ENCODE measurements around the gene TWSG1. TPM values are rescaled to one million over a fixed set of nuclear protein-coding genes. Genes with fewer than 3 reads are reported as not detected.

TWSG1 gene
- total and polyA plus RNA-seq, 2 of the 13 experiments (the other 11 are each of a cell fraction or from before 2014, with no cell fraction given): 6.6 to 9.4 TPM

DNA sequence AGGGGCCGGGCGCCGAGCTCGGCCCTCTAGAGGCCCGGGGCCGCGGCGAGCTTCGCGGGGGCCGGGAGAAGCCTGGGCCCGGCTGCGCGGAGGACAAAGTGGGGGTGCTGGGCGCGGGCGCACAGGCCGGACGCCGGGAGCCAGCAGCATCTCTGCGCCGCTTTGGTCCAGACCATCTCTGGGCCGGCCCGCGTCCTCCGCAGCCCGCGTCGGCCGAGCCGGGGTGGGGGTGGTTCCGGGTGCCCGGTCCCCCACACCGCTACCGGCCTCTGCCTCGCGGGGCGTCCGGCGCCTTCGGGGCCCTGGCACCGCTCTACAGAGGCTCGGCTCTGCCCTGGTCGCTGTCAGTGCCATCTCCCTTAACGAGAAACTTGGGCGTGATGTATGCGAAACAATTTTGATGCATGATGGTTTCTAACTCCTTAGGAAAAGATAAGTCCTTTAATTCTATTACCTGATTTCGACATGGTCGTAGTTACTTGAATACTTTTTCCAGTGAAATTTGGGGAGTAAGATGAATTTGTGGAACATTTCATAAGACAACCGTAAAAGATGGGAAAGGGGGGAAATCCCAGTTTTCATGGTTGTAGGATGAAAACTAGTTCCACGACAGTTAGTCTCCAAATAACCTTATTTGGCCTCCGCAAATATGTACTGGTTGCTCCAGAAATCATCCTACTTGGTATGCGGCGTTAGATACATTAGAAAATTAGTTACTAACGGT is 562 bp downstream of the TWSG1 start (continued):
- no peak for TF ChIP-seq ARID3A (IDR thresholded peaks at IDR 0.05; ENCODE audit: low read depth, low read length)
- TF ChIP-seq SIN3B (IDR thresholded peaks at IDR 0.05; ENCODE audit: low read length): no peak
- no peak for TF ChIP-seq ARHGAP35 (CRISPR knock-in tag; IDR thresholded peaks at IDR 0.05; ENCODE audit: borderline replicate concordance)
- TF ChIP-seq PCBP2 (optimal IDR thresholded peaks at IDR 0.05; ENCODE audit: low read depth, low read length, poor library complexity, severe bottlenecking): no peak
- TF ChIP-seq, protein P1, sequence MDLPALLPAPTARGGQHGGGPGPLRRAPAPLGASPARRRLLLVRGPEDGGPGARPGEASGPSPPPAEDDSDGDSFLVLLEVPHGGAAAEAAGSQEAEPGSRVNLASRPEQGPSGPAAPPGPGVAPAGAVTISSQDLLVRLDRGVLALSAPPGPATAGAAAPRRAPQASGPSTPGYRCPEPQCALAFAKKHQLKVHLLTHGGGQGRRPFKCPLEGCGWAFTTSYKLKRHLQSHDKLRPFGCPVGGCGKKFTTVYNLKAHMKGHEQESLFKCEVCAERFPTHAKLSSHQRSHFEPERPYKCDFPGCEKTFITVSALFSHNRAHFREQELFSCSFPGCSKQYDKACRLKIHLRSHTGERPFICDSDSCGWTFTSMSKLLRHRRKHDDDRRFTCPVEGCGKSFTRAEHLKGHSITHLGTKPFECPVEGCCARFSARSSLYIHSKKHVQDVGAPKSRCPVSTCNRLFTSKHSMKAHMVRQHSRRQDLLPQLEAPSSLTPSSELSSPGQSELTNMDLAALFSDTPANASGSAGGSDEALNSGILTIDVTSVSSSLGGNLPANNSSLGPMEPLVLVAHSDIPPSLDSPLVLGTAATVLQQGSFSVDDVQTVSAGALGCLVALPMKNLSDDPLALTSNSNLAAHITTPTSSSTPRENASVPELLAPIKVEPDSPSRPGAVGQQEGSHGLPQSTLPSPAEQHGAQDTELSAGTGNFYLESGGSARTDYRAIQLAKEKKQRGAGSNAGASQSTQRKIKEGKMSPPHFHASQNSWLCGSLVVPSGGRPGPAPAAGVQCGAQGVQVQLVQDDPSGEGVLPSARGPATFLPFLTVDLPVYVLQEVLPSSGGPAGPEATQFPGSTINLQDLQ (CRISPR knock-in tag; IDR thresholded peaks at IDR 0.05): no peak
- no peak for TF ChIP-seq GATAD2A (CRISPR knock-in tag; IDR thresholded peaks at IDR 0.05)
- no peak for TF ChIP-seq NFE2 (CRISPR knock-in tag; IDR thresholded peaks at IDR 0.05)
- TF ChIP-seq, protein P2, sequence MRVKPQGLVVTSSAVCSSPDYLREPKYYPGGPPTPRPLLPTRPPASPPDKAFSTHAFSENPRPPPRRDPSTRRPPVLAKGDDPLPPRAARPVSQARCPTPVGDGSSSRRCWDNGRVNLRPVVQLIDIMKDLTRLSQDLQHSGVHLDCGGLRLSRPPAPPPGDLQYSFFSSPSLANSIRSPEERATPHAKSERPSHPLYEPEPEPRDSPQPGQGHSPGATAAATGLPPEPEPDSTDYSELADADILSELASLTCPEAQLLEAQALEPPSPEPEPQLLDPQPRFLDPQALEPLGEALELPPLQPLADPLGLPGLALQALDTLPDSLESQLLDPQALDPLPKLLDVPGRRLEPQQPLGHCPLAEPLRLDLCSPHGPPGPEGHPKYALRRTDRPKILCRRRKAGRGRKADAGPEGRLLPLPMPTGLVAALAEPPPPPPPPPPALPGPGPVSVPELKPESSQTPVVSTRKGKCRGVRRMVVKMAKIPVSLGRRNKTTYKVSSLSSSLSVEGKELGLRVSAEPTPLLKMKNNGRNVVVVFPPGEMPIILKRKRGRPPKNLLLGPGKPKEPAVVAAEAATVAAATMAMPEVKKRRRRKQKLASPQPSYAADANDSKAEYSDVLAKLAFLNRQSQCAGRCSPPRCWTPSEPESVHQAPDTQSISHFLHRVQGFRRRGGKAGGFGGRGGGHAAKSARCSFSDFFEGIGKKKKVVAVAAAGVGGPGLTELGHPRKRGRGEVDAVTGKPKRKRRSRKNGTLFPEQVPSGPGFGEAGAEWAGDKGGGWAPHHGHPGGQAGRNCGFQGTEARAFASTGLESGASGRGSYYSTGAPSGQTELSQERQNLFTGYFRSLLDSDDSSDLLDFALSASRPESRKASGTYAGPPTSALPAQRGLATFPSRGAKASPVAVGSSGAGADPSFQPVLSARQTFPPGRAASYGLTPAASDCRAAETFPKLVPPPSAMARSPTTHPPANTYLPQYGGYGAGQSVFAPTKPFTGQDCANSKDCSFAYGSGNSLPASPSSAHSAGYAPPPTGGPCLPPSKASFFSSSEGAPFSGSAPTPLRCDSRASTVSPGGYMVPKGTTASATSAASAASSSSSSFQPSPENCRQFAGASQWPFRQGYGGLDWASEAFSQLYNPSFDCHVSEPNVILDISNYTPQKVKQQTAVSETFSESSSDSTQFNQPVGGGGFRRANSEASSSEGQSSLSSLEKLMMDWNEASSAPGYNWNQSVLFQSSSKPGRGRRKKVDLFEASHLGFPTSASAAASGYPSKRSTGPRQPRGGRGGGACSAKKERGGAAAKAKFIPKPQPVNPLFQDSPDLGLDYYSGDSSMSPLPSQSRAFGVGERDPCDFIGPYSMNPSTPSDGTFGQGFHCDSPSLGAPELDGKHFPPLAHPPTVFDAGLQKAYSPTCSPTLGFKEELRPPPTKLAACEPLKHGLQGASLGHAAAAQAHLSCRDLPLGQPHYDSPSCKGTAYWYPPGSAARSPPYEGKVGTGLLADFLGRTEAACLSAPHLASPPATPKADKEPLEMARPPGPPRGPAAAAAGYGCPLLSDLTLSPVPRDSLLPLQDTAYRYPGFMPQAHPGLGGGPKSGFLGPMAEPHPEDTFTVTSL (CRISPR knock-in tag; IDR thresholded peaks at IDR 0.05; ENCODE audit: borderline replicate concordance): no peak
- TF ChIP-seq ZNF558 (CRISPR knock-in tag; IDR thresholded peaks at IDR 0.05; ENCODE audit: borderline replicate concordance): no peak
- no peak; the same call in 1 of the 2 replicates for TF ChIP-seq ZMAT3 (CRISPR knock-in tag; conservative IDR thresholded peaks at IDR 0.05)
- TF ChIP-seq SMAD3 (CRISPR knock-in tag; IDR thresholded peaks at IDR 0.05): no peak
- TF ChIP-seq MLXIP (CRISPR knock-in tag; IDR thresholded peaks at IDR 0.05; ENCODE audit: borderline replicate concordance): no peak
- TF ChIP-seq ZNF598 (CRISPR knock-in tag; IDR thresholded peaks at IDR 0.05; ENCODE audit: borderline replicate concordance): no peak
- TF ChIP-seq ZNF430 (CRISPR knock-in tag; IDR thresholded peaks at IDR 0.05): no peak
- no peak for TF ChIP-seq ZNF883 (CRISPR knock-in tag; IDR thresholded peaks at IDR 0.05; ENCODE audit: not compliant biosample characterization)
- no peak for TF ChIP-seq MEIS1 (CRISPR knock-in tag; IDR thresholded peaks at IDR 0.05; ENCODE audit: borderline replicate concordance)

Measured in HepG2 (cell line).